C4-2B (cell line): ENCODE results near the gene NELL1.

ENCODE experiments used
- H3K27ac ChIP-seq: fragments of 450-650 bp; 2 replicates; pipeline ENCODE4 v1.5.1; 2017
- ZFX ChIP-seq: fragments of 450-650 bp; IDR thresholded peaks from 2 replicates; pipeline ENCODE4 v1.6.1; 2017
- TF ChIP-seq, protein P1 (sequence below): fragments of 450-650 bp; conservative IDR thresholded peaks from 2 replicates; pipeline ENCODE4 v1.5.1; 2017; ENCODE audit warnings: mild to moderate bottlenecking

Gene NELL1

GRCh38 chr11:21465203-21465602 is 795.8 kb downstream of the NELL1 start:
- TF ChIP-seq, protein P1, sequence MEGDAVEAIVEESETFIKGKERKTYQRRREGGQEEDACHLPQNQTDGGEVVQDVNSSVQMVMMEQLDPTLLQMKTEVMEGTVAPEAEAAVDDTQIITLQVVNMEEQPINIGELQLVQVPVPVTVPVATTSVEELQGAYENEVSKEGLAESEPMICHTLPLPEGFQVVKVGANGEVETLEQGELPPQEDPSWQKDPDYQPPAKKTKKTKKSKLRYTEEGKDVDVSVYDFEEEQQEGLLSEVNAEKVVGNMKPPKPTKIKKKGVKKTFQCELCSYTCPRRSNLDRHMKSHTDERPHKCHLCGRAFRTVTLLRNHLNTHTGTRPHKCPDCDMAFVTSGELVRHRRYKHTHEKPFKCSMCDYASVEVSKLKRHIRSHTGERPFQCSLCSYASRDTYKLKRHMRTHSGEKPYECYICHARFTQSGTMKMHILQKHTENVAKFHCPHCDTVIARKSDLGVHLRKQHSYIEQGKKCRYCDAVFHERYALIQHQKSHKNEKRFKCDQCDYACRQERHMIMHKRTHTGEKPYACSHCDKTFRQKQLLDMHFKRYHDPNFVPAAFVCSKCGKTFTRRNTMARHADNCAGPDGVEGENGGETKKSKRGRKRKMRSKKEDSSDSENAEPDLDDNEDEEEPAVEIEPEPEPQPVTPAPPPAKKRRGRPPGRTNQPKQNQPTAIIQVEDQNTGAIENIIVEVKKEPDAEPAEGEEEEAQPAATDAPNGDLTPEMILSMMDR, result no peak
- TF ChIP-seq ZFX, result no peak
- H3K27ac ChIP-seq, result no peak overlapping the region

DNA sequence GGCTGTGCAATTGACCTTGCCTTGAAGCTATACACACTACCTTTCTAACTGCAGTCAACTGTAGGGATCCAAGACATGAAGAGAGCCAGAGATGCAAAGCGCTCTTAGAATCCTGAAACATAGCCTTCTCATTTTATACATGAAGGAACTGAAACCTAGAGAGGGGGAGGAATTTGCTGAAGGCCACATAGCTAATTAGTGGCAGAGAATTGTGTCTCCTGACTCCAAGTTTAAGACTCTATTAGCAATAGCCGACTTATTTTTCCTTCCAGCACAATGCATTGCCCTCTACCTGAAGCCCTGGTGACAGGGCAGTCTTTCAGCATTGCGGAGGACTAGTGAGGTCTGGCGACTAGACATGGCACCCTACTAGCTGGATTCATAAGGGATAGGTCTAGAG is 796.5 kb downstream of the NELL1 start:
- no peak overlapping the region for H3K27ac ChIP-seq
- TF ChIP-seq, protein P1, result no peak
- no peak for TF ChIP-seq ZFX

GRCh38 chr11:21470521-21470920 is 801.1 kb downstream of the NELL1 start:
- no peak overlapping the region for H3K27ac ChIP-seq
- no peak for TF ChIP-seq ZFX
- TF ChIP-seq, protein P1, result no peak

GRCh38 chr11:21472261-21472660 is 802.9 kb downstream of the NELL1 start:
- no peak for TF ChIP-seq ZFX
- TF ChIP-seq, protein P1, result no peak
- no peak overlapping the region for H3K27ac ChIP-seq

GRCh38 chr11:21474529-21474928 is 805.1 kb downstream of the NELL1 start:
- TF ChIP-seq ZFX, result no peak
- TF ChIP-seq, protein P1, result no peak

DNA sequence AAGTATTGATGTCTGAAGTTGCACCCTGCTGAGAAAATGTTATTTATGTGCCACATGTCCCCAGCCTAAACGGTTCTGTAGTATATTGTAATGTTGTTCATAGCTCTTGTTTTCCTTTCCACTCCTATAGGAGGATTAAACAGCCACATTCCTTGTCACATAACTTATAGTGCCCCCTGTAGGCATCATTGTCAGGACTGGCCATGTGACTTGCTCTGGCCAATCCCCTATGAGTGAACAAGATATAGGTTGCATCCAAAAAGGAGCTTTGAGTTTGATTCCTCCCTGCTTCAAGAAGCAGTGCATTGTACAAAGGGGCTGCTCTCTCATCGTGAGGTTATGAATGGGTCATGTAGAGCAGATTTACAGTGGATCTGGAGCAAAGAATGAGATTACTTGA is 805.9 kb downstream of the NELL1 start:
- H3K27ac ChIP-seq, result no peak overlapping the region
- TF ChIP-seq, protein P1, result no peak
- TF ChIP-seq ZFX, result no peak

More at GRCh38 chr11:21474529-21474928, 805.1 kb downstream of the NELL1 start:
- no peak overlapping the region for H3K27ac ChIP-seq

DNA sequence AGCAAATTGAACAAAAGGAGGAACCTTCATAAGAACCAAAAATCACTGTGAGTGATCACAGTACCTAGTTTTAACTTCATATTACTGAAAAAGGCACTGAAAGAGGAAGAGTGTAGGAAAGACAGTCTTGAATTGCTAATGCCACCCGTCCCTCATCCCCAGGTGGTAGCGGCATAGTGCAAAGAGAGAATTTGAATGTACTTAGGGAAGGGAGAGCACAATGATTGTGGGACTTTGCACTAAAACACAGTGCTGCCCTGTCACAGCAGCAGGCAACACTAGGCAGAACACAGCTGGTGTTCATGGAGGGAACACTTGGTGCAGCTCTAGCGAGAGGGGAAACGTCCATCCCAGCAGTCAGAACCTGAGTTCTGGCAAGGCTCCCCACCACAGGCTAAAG is 807.2 kb downstream of the NELL1 start:
- H3K27ac ChIP-seq, result no peak overlapping the region

More for the DNA sequence above, 807.2 kb downstream of the NELL1 start:
- TF ChIP-seq ZFX, result no peak
- TF ChIP-seq, protein P1, result no peak
